Skeletal muscle cell (primary cell): ENCODE results near the gene APC.
"Not testable (repeated sequence)": the region's sequence is repeated elsewhere in the genome, so short reads cannot be mapped to it uniquely, and the experiment has no call there.

Source experiments
- DNase-seq: peaks from one replicate; pipeline ENCODE4 v3.0.0-alpha.2; 2010; ENCODE audit warnings: low read depth
- H3K4me3 ChIP-seq: 2 replicates; pipeline ENCODE4 v1.5.1; 2011; ENCODE audit warnings: low read depth, mild to moderate bottlenecking, control low read depth, low read length, moderate library complexity

The APC gene

DNA sequence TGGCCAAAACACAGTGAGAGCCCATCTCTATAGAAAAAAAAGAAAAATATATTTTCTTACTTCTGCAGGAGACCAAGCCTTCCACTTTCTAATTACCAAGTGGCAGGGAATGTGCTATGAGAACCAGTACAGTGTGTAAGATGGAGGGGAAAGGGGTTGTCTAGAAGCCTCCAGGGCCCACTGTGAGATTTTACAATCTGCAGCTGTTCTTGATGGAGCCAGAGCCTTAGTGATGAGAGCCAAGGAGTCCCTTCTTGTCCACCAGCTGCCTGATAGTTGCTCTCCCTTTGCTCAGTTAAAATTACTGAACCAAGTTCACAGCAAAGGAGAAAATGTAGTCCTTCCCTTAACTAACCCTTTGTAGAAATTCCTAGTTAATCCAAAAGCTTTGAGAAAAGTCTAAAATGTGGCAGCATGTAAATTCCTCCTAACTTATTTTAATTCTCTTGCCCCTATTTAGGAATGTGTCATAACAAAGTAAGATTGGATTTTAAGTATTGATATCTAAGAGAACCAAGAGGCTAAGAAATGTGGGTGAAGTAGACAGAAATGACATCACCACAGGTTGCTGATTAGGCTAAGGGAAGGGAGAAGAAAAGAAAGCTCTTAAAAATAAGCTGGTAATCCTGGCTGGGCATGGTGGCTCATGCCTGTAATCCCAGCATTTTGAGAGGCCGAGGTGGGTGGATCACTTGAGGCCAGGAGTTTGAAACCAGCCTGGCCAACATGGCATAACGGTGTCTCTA lies 142.7 kb downstream of the APC start:
- DNase-seq = peak; percentile 3
- H3K4me3 ChIP-seq = no peak overlapping the region

DNA sequence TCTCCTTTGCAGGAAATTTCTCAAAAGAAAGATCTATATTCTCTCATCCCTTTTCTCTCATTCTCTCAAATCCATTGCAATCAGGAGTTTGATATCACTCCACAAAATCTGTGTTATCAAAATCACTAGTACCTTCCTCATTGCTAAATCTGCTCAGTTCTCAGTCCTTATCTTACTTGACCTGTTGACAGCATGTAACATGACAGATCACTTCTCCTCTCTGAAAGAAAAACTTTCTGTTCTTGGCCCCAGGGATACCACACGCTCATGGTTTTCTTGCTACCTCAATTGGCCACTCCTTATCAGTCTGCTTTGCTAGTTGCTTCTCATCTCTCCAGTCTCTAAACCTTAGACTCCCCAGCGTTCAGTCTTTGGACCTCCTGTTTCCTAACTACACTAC lies 145.5 kb downstream of the APC start:
- DNase-seq = no peak
- H3K4me3 ChIP-seq = no peak overlapping the region

- no peak for DNase-seq
- H3K4me3 ChIP-seq = no peak overlapping the region
Measured at GRCh38 chr5:112885001-112885400, 147.3 kb downstream of the APC start.

DNA sequence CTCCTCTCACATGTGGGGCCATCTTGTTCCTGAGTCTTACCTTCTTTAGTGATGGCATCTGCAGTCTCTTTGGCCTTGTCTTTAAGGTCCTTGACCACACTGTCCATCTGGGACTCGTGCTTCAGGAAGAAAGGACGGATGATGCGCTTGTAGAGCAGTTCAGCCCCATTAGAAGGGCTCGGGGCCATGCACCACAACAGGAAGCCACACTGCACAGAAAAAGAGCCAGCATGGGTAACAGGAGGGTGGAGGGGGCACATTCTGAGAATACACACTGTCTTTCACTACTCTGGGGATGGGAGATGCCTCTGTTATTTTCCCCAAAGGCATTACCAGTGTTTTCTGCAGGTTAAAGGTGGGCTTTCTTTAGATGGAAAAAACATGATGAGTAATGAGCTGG lies 149.3 kb downstream of the APC start:
- no peak for DNase-seq
- no peak overlapping the region for H3K4me3 ChIP-seq

DNA sequence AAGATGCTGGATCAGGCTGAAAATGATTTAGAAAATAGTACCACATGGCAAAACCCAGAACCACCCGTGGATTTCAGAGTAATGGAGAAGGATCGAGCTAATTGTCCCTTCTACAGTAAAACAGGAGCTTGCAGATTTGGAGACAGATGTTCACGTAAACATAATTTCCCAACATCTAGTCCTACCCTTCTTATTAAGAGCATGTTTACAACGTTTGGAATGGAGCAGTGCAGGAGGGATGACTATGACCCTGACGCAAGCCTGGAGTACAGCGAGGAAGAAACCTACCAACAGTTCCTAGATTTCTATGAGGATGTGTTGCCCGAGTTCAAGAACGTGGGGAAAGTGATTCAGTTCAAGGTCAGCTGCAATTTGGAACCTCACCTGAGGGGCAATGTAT lies 154.4 kb downstream of the APC start:
- not testable (repeated sequence) for H3K4me3 ChIP-seq

DNA sequence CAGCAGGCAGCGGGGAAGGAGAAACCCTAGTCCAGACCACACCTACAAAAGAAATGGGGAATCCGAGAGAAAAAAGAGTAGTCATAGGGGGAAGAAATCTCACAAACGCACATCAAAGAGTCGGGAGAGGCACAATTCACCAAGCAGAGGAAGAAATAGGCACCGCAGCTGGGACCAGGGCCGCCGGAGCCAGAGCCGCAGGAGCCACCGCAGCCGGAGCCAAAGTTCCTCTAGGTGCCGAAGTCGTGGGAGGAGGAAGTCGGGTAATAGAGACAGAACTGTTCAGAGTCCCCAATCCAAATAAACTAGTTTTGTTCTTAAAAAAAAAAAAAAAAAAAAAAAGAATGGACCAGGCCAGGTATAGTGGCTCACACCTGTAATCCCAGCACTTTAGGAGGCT lies 155.1 kb downstream of the APC start:
- no peak for DNase-seq
- no peak overlapping the region for H3K4me3 ChIP-seq

More for the DNA sequence above, 154.4 kb downstream of the APC start:
- DNase-seq = not testable (repeated sequence)

DNA sequence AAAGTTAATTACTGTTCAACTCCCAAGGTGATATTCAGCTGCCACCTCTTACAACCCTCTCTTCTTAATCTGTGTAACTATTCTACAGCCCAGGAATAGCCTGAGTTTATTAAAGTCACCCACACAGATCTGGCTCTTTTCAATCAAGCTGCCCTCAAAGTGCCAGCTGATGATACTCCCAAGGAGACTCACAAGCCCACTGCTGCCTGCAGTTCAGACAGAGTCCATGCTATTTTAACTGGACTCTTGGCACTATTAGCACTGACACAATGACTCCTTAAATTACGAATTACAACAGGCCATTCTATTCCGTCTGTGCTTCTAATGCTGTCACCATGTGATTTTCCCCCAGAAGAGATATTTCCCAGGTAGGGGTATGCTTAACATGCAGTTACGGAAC lies 158.0 kb downstream of the APC start:
- no peak overlapping the region for H3K4me3 ChIP-seq
- DNase-seq = no peak
